ENCODE results near the gene TBX20.
"Not testable (repeated sequence)": the region's sequence is repeated elsewhere in the genome, so short reads cannot be mapped to it uniquely, and the experiment has no call there.

The TBX20 gene

DNA sequence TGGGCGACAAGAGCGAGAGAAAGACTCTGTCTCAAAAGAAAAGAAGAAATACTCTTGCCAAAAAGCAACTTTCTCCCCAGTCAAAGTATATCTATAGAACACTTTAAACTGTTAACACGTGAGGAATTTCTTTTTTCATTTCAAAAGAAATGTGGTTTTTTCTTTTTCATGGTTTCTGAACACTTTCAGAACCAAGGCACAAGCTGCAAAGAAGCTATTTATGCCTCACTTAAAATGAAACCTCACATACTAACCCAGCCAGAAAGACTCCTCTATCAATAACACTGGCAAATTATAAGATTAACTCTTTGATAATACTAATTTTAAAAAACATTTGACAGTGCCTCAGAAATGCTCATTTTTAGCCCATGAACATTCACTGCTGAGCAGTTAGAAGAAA, 20.9 kb downstream of the TBX20 start:
- TF ChIP-seq, protein P1, sequence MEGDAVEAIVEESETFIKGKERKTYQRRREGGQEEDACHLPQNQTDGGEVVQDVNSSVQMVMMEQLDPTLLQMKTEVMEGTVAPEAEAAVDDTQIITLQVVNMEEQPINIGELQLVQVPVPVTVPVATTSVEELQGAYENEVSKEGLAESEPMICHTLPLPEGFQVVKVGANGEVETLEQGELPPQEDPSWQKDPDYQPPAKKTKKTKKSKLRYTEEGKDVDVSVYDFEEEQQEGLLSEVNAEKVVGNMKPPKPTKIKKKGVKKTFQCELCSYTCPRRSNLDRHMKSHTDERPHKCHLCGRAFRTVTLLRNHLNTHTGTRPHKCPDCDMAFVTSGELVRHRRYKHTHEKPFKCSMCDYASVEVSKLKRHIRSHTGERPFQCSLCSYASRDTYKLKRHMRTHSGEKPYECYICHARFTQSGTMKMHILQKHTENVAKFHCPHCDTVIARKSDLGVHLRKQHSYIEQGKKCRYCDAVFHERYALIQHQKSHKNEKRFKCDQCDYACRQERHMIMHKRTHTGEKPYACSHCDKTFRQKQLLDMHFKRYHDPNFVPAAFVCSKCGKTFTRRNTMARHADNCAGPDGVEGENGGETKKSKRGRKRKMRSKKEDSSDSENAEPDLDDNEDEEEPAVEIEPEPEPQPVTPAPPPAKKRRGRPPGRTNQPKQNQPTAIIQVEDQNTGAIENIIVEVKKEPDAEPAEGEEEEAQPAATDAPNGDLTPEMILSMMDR (conservative IDR thresholded peaks at IDR 0.05; ENCODE audit: low read length): no peak
- no peak for DNase-seq (ENCODE audit: low read depth)
- H3K4me3 ChIP-seq (ENCODE audit: low read length): no peak overlapping the region

DNA sequence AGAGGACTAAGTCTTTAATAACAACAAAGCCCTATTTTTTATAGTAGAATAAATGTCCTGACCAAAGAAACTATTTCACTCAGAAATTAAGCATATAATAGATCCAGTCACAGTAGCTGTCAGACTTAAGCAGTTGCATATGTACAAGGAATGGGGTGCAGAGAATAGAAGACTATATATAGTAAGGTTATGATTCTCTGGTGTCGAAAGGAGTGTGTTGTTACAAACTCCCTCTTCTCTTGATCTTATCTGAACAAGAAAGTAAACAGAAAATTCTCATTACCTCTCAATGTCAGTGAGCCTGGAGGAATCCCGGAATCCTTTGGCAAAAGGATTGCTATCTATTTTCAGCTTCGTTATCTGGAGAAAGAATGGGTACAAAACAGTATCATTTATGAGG, 22.7 kb downstream of the TBX20 start:
- not testable (repeated sequence) for H3K4me3 ChIP-seq (ENCODE audit: low read length); DNase-seq (ENCODE audit: low read depth)

DNA sequence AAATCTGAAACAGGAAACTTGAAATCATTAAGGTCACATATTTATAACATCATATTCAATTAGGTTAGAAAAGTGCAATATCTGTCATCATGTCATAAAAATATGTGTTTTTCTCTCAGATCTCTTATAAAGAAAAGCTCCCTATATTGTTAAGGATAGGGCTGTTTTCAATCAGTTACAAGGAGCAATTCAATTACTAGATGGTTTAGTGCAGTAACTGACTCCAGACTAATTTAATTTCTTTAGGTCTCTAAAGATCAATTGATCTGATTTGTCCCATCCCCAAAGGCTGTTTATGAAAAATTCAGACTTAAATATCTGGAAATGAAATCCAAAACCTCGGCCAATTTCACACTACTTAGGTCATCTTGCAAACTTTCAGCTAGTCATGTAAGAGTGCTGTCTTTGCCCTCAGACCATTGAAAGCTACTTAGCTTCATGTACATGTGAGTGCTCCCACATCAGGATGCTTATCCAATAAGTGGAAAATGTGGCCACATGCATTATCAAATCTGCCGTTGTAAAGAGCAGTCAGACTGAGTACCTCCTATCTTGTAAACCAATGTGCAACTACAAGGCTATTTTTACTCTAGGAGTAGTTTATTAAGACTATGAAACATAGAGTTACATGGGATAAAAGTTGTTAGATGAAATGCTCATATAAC, 24.7 kb downstream of the TBX20 start:
- not testable (repeated sequence) for DNase-seq (ENCODE audit: low read depth); H3K4me3 ChIP-seq (ENCODE audit: low read length)

DNA sequence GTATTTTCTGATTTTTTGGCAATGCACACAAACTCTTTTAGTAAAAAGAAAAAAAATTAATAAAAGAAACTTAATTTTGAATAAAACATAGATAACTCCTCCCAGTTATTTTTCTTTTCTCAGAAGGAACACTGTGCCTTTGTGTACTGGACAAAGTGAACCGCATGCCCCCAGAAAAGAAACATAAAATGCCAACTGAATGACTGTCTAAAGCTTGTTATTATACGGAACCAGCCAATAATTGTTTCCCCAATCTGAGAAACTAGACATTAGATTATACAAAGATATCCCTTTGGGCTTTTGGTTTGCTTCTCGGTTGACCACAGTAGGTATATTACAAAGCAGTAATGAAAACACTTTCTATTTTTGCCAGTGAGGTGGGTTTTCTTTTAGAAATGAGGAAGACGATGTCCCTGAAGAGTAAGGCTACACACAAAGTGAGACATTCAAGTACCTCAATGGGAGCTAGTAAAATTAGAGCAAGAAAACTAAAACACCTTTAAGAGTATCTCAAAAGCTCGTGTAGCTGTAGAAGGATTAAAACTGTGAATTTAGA, 25.3 kb downstream of the TBX20 start:
- H3K4me3 ChIP-seq (ENCODE audit: low read length); DNase-seq (ENCODE audit: low read depth): not testable (repeated sequence)

DNA sequence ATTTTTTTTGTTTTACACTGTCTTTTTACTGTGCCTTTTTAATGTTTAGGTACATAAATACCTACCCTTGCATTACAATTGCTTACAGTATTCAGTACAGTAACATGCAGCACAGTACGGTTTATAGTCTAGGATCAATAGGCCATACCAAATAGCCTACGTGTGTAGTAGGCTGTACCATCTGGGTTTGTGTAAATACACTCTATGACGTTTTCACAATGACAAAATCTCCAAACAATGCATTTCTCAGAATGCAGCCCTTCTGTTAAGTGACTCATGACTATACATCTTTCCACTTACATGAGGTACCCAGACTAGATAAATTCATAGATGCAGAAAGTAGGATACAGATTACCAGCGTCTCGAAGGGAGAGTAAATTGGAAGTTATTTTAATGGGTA, 26.5 kb downstream of the TBX20 start:
- H3K4me3 ChIP-seq (ENCODE audit: low read length); DNase-seq (ENCODE audit: low read depth): not testable (repeated sequence)

DNA sequence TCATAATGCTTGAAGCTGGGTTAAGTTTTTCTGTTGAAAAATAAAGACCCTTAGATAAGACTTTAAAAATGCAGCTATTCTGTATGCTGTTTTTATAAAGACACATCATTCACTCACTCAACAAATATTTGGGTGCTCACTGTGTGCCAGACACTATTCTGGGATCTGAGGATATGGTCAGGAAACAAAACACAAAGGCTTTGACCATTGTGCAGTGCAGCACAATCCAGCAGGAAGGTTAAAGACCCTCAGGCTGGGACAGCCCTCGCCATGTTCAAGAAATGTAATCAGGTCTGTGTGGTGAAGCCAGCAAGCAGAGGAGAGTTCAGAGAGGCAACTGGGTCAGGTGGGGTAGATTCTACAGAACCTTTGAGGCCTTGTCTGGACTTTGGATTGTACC, 31.5 kb downstream of the TBX20 start:
- not testable (repeated sequence) for H3K4me3 ChIP-seq (ENCODE audit: low read length); DNase-seq (ENCODE audit: low read depth)

DNA sequence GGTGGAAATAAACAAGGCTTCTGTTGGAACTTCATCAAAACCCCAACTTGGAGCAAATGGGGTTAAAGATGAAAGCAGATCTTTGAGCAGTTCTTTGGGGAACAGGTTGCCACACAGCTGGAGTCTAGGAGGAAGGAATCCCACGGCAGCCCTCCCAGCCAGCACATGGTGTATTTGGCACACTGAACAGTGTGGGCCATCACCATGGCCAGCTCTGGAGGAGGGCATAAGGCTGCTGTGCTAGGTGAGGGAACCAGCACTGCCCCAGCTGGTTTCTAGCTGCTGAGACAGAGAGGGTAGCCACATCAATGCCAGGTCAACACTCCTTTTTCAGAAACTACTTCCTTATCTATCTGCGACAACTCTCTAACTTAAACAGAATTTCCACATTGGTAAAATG, 33.7 kb downstream of the TBX20 start:
- not testable (repeated sequence) for H3K4me3 ChIP-seq (ENCODE audit: low read length); DNase-seq (ENCODE audit: low read depth)

DNA sequence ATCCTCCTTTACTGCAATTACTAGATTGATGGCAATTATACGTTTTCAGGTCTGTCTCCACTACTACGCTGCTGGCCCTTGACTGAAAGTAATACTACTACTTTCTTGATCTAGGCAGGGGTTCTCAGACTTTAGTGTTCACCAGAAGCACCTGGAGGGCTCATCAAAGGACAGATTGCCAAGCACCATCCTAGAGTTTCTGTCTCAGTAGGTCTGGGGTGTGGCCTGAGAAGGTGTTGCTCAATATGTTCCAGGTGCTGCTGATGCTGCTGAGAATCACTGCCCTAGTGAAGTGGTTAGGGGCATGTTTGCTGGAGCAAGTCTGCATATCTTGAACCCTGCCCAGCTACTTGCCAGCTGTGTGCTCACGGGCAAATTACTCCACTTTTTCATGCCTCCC, 37.9 kb downstream of the TBX20 start:
- DNase-seq (ENCODE audit: low read depth): not testable (repeated sequence)

DNA sequence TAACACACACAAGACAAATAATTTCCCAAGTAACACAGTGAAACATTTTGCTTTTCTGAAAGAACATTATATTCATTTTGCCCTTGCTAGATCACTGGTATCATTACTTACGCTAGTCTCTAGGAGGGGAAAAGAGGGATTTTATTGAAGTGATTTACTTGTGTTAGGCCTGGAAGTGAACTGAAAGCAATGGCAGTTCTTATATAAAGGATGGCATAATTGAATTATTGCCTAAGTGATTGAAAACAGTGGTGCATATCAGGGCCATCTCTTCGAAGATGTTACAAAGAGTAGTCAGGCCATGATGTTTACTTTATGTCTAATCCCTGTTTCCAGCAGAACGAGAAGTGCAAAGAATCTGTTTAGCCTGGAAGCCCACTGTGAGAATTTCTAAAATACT, 38.8 kb downstream of the TBX20 start:
- H3K4me3 ChIP-seq (ENCODE audit: low read length); DNase-seq (ENCODE audit: low read depth): not testable (repeated sequence)

More for the DNA sequence above, 37.9 kb downstream of the TBX20 start:
- H3K4me3 ChIP-seq (ENCODE audit: low read length): not testable (repeated sequence)

DNA sequence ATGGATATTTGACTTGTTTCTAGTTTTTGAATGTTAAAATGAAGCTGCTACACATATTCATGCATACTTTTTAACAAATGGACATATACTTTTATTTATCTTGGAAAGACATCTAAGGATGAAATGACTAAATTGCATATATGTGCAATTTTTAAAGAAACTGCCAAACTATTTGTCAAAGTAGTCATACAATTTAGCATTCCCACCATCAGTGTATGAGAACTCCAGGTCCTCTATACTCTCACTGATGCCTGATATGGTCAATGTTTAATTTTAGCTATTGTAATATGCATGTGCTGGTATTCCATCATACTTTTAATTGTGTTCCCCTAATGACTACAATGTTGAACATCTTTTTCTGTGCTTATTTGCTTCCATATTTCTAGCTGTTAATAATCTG, 47.0 kb downstream of the TBX20 start:
- H3K4me3 ChIP-seq (ENCODE audit: low read length); DNase-seq (ENCODE audit: low read depth): not testable (repeated sequence)

DNA sequence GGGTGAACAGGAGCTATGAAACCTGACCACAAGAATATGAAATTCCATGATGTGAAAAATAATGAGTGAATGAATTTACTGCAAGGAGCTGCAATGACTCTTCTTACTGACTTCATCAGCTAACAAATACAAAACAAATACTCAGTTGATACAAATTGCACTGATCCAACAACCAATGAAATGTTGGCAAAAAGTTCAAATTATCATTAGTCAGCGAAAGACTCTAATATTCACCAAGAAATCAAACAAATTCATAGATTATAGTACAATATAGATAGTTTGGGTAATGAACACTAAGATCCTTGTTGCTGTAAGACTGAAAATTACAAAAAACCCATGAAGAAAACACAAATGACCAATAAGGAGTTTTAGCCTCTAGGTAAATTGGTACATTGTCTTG, 49.0 kb downstream of the TBX20 start:
- not testable (repeated sequence) for H3K4me3 ChIP-seq (ENCODE audit: low read length); DNase-seq (ENCODE audit: low read depth)

DNA sequence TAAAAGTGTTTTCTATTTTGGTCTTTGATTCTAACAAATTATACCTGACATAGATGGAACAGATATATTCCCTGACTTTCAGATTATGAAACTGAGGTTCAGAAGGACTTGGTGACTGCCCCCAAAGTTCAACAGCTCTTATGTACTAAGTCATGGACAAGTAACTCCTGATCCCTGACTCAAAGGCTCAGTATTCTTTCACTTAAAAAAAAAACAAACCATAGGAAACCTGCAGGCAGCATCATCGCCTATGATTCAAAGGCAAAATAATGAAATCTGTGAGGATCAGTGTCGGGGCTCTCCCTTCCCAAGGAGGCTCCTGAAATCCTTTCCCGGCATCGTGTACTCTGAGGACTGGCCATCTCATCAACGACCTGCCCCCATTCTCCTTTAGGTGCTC, 49.9 kb downstream of the TBX20 start:
- H3K4me3 ChIP-seq (ENCODE audit: low read length); DNase-seq (ENCODE audit: low read depth): not testable (repeated sequence)

DNA sequence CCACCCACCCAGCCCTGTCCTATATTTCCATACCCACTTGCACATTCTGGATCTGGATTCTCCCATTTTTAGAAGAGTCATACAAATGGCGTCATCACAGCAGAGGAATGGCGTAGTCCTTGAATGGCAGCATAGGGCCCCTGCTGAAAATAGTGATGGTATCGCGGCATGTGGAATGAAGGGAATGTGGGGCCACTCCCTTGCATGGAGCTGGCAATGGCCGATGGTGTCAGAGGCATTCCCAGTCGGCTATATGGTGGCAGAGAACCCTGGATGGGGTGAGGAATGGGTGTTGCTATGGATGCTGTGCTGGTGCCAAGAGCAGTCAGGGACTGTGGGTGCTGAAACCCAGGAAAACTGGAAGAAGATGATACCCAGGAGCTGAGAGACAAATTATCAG, 51.5 kb downstream of the TBX20 start:
- H3K4me3 ChIP-seq (ENCODE audit: low read length); DNase-seq (ENCODE audit: low read depth): not testable (repeated sequence)

DNA sequence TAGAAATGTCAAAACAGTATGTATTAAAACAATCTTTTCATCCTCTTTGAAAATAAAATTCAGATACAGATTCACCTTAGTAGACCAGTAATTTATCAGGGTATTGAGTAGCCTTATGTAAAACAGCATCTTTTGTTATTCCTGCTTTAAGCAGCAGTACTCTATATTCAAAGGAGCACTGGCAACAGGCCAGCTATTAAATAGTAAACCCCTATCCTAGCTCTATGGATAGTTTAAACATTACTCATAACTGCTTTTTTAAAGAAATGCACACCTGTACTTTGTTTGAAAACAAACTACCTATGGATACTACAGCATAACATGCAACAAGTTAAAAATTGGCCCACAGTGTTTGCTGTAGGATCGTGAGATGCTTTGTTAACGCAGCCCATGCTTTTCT, 53.7 kb downstream of the TBX20 start:
- not testable (repeated sequence) for H3K4me3 ChIP-seq (ENCODE audit: low read length); DNase-seq (ENCODE audit: low read depth)

DNA sequence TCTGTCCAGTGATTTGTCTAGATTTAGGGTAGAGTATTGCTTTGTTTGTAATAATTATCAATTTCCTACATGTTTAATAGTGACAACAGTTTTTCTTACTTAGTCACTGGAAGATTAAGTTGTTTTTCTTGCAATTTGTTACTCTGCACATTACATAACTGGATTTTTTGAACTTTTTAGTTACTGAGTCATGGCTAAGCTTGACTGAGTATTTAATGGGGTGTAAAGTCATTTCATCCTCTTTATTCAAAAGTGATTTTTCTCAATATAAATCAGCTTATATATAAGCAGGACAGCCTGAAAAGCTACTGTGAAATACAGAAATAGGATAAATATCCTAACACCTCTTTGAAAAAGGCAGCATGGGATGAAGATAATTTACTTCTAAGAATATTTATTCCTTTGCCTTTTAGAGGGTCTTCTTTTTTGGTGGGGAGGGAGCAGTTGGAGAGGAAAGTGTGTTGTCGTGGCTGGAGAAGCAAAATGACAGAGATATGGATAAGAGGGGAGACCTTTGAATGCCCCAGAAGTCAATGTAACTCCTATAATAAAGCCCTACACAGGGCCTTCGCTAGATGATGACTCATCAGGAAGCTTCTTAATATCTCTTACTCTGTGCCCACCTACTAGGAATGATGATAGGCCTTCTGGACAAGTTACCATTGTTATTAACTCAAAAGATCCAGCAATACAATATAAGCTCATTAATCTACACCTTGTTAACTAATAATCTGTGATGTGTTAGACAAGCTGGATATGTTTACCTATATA, 55.3 kb downstream of the TBX20 start:
- DNase-seq (ENCODE audit: low read depth): peak; percentile 53
- H3K4me3 ChIP-seq (ENCODE audit: low read length): not testable (repeated sequence)

DNA sequence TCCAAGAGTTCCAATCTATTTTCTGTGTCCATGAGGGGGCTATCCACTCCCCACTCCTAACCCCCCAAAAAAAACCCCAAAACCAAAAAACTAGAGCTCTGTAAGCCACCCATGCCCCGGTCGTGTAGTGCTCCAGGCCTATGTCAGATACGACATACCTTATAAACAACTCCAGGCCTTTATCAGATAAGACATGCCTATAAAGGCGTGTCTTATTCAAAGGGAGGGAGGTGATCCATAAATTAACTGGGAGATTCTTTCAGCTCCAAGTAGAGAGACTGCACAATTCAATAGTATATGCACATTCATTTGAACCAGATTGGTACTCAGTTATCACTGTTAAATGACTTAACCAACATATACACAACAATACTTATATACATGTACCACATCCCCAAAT, 62.3 kb downstream of the TBX20 start:
- H3K4me3 ChIP-seq (ENCODE audit: low read length); DNase-seq (ENCODE audit: low read depth): not testable (repeated sequence)

DNA sequence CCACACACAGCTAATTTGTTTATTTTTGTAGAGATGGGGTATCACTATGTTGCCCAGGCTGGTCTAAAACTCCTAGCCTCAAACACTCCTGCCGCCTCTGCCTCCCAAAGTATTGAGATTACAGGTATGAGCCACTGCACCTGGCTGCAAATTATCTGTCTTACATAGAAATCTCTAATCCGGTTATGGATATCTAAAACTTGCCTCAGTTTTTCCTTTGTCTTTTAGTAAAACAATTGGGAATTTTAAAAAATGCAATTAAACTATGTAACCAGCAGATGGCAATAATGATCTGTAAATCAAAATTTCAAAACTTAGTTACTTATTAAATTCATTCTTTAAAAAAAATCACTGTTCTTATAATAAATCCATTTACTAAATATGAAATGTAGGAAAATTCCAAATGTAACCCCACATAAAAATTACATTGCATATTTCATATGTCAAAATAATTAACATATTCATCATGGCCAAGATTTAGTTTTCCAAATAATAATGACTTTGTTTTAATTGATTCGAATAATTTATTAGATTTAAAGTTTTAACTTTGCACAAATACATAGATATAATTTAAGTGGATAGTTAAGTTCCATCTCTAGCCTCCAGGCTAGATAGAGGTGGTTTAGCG, 63.6 kb downstream of the TBX20 start:
- not testable (repeated sequence) for H3K4me3 ChIP-seq (ENCODE audit: low read length); DNase-seq (ENCODE audit: low read depth)

DNA sequence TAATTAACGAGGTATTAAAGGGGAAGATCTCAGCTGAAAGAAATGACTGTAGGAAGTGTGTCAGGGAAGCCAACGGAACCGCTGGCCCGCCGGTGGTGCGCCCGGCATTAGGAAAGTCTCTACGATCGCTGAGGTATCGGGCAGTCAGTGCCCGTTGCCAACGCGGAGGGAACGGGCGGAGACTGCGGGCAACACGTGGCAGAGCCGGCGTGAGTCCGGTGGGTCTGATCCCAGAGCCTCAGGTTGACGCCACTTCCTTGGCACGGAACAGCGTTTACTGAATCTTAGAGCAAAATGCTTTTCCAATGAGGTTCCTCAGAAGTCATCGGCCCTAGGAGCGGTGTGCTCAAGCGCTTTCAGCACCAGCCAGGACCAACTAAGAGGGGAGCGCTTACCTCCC, 67.1 kb downstream of the TBX20 start:
- H3K4me3 ChIP-seq (ENCODE audit: low read length): peak overlapping the region; percentile 45
- peak; percentile 2 for DNase-seq (ENCODE audit: low read depth)
